ENCODE results near the gene SRRM4. TPM values are rescaled to one million over a fixed set of nuclear protein-coding genes. Genes with fewer than 3 reads are reported as not detected.

Gene SRRM4
- total RNA-seq, 1 experiment from 2014 or later = not detected

DNA sequence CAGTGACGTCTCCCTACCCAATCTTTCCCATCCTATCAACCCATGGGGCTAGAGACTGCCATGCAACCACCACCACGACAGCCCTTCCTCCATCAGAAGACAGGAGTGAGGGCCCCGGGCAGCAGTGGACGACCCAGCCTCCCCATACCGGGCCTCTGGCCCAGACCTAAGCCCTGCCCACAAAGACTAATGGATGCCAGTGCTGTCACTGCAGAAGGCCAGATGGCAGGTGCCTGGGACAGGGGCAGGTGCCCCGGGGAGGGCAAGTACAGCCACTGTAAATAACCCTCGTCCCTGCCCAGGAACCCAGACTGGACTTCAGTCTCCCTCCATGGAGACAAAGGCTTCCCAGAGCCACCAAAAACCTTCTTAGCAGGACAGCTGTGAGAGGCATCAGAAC, 177.1 kb downstream of the SRRM4 start:
- H3K27me3 Mint-ChIP-seq (ENCODE audit: insufficient read depth, unreplicated experiment) = peaks cover 21% of the 10 kb centered on the region
- no peak overlapping the region for H3K4me3 Mint-ChIP-seq (ENCODE audit: unreplicated experiment)
- ChIA-PET CTCF (interaction anchor here (1.1 kb wide), 1 partner anchor 10 kb away, joined by 3 read pairs; no protein-coding TSS in a partner anchor), POLR2A (no interaction called here)
- peaks cover 10% of the 10 kb centered on the region for H3K9me3 Mint-ChIP-seq (ENCODE audit: unreplicated experiment)
- no peaks in the 10 kb centered on the region for H3K36me3 Mint-ChIP-seq (ENCODE audit: insufficient read depth, unreplicated experiment)
- intact Hi-C loops (cut with micrococcal nuclease) = no loop called here
- H3K27ac Mint-ChIP-seq (ENCODE audit: low read depth, unreplicated experiment) = no peak overlapping the region
- no peaks in the 10 kb centered on the region for H3K4me1 Mint-ChIP-seq (ENCODE audit: insufficient read depth, unreplicated experiment)
- BruUV-seq (replicated peaks) = no TSS peak
- no peak for TF ChIP-seq CTCF (IDR thresholded peaks at IDR 0.05; ENCODE audit: unreplicated experiment)
- DNase-seq (ENCODE audit: unreplicated experiment) = no peak

DNA sequence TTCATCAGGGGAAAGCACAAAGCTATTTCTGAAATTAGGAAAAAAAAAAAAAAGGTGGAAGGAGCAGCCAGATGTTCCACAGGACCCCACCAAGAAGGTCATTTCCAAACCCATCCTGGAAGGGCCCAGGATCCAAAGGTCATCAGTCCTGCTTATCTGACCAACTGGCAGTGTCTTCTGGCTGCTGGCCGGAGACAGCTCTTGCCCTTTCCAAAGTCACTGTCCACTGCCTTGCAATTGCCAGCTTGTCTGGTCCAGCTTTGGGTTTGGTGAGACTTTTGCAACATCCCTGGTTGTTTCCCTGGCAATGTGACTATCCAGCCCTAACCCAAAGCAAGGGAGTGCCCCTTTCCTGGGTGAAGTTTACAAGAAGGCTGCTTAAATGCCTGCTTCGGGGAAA, 178.5 kb downstream of the SRRM4 start:
- ChIA-PET POLR2A (no interaction called here), CTCF (interaction anchor here (1.0 kb wide), 1 partner anchor 253 kb away, joined by 3 read pairs; no protein-coding TSS in a partner anchor)
- intact Hi-C loops (cut with micrococcal nuclease) = no loop called here
- H3K27ac Mint-ChIP-seq (ENCODE audit: low read depth, unreplicated experiment) = no peak overlapping the region
- peaks cover 5% of the 10 kb centered on the region for H3K9me3 Mint-ChIP-seq (ENCODE audit: unreplicated experiment)
- H3K4me1 Mint-ChIP-seq (ENCODE audit: insufficient read depth, unreplicated experiment) = no peaks in the 10 kb centered on the region
- no peak for TF ChIP-seq CTCF (IDR thresholded peaks at IDR 0.05; ENCODE audit: unreplicated experiment)
- peaks cover 21% of the 10 kb centered on the region for H3K27me3 Mint-ChIP-seq (ENCODE audit: insufficient read depth, unreplicated experiment)
- no peaks in the 10 kb centered on the region for H3K36me3 Mint-ChIP-seq (ENCODE audit: insufficient read depth, unreplicated experiment)
- H3K4me3 Mint-ChIP-seq (ENCODE audit: unreplicated experiment) = no peak overlapping the region
- no TSS peak for BruUV-seq (replicated peaks)
- no peak for DNase-seq (ENCODE audit: unreplicated experiment)

DNA sequence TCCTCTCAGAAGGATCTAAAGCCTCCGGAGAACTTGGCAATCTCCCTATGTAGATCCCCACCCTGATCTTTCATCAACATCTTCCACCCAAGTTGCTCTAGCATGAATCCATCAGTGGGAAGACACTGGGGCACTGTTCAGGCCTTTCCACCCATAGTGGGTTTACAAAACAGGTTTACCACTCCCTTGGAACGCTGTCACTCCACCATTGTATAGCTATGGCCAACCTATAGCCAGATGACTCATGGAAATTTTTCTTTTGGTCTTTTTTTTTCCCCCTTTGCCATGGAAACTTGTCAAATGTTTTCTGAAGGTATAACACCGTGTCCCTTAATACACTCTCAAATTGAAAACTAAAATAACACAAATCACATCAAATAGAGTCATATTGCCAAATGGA, 186.6 kb downstream of the SRRM4 start:
- no peak overlapping the region for H3K27ac Mint-ChIP-seq (ENCODE audit: low read depth, unreplicated experiment)
- no peak for TF ChIP-seq CTCF (IDR thresholded peaks at IDR 0.05; ENCODE audit: unreplicated experiment)
- peaks cover 48% of the 10 kb centered on the region for H3K27me3 Mint-ChIP-seq (ENCODE audit: insufficient read depth, unreplicated experiment)
- intact Hi-C loops (cut with micrococcal nuclease) = no loop called here
- H3K4me1 Mint-ChIP-seq (ENCODE audit: insufficient read depth, unreplicated experiment) = no peaks in the 10 kb centered on the region
- H3K4me3 Mint-ChIP-seq (ENCODE audit: unreplicated experiment) = no peak overlapping the region
- no peaks in the 10 kb centered on the region for H3K36me3 Mint-ChIP-seq (ENCODE audit: insufficient read depth, unreplicated experiment)
- BruUV-seq (replicated peaks) = no TSS peak
- no peak for DNase-seq (ENCODE audit: unreplicated experiment)
- CTCF ChIA-PET = interaction anchor here (0.6 kb wide), 1 partner anchor 55 kb away, joined by 5 read pairs; no protein-coding TSS in a partner anchor
- POLR2A ChIA-PET = no interaction called here
- peaks cover 7% of the 10 kb centered on the region for H3K9me3 Mint-ChIP-seq (ENCODE audit: unreplicated experiment)

DNA sequence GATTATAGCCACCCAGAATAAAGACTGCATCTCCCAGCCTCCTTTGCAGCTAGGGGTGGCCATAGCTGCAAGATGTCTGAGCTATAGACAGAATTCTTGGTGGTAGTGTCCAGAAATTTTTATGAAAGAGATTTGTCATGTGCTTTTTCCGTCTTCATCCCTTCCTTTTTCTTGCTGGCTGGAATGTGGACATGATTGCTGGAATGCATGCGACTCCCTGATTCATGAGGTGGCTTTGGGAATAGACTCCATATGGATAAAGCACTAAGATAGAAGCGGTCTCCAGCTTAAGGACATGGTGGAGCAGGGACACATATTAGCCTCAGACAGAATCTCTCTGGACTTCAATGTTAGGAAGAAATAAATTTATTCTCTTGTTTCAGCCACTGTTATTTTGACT, 187.4 kb downstream of the SRRM4 start:
- CTCF ChIA-PET = interaction anchor here (0.5 kb wide), 1 partner anchor 792 kb away, joined by 3 read pairs; the partner anchor contains the start of gene SUDS3
- Mint-ChIP-seq H3K27ac (ENCODE audit: low read depth, unreplicated experiment) (no peak overlapping the region), H3K36me3 (ENCODE audit: insufficient read depth, unreplicated experiment) (no peaks in the 10 kb centered on the region), H3K27me3 (ENCODE audit: insufficient read depth, unreplicated experiment) (peaks cover 48% of the 10 kb centered on the region), H3K4me1 (ENCODE audit: insufficient read depth, unreplicated experiment) (no peaks in the 10 kb centered on the region), H3K4me3 (ENCODE audit: unreplicated experiment) (no peak overlapping the region), H3K9me3 (ENCODE audit: unreplicated experiment) (peaks cover 7% of the 10 kb centered on the region)
- intact Hi-C loops (cut with micrococcal nuclease) = no loop called here
- no TSS peak for BruUV-seq (replicated peaks)
- POLR2A ChIA-PET = no interaction called here
- no peak for DNase-seq (ENCODE audit: unreplicated experiment)
- TF ChIP-seq CTCF (IDR thresholded peaks at IDR 0.05; ENCODE audit: unreplicated experiment) = no peak
